NCI-H1417 (cell line): Measurements from ENCODE around the gene SETD7.

ENCODE experiments used
- DNase-seq, 3 experiments: peaks; one replicate each; lab custom pipeline; 2025; lab: John Stamatoyannopoulos, UW

The SETD7 gene

DNA sequence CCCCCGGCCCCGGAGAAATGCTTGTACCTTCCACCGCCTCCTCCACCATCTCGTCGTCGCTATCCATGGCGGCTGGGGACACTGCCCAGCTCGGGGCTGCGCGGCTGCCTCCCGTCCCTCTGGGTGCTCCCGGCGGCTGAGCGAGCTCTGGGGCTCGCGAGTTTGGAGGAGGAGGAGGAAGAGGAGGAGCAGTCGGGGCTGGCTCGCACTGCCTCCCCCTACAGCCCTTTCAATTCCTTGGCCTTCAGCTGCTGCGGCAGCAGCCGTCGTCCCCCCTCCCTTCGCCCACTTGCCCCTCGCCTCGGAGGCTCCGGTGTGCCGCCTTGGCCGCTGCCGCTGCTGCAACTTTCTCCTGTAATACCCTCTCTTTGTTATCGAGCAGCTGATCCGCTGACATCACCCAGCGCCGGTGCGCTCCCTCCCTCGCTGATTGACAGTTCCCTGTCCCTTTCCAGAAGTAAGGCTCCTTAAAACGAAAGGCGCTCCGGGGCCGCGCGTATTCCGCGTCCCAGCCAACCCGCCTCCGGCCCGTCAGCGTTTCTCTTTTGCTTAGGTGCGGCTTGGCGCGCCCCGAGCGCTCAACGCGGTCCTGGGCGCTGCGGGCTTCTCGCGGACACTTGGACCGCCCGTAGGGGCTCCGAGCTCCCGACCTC, at the start of gene SETD7:
TSS of gene SETD7 (minus strand) at position 149 of the 653 bp plus-strand sequence. CDS start at position 67, 82 bp downstream.
- DNase-seq: peak; percentile 37 to 85 (median 80)

DNA sequence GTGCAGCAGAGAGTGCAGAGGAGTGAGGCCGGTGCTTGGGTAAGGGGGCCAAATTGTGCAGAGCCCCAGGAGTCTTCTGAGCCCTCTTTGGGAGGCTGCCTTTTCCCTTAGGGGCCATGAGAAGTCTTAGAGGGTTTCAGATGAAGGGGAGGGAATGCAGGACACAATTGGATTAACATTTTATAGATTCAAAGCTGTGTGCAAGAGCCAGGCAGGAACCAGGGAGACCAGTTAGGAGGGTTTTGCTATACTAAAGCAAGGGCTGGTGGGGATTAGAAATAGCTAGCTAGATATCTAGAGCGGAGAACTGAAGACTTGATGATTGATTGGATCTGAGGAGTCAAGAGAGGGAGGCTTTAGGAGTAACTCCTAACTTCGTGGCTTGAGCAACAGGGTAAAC, 49.5 kb upstream of the SETD7 start:
- DNase-seq: no peak

DNA sequence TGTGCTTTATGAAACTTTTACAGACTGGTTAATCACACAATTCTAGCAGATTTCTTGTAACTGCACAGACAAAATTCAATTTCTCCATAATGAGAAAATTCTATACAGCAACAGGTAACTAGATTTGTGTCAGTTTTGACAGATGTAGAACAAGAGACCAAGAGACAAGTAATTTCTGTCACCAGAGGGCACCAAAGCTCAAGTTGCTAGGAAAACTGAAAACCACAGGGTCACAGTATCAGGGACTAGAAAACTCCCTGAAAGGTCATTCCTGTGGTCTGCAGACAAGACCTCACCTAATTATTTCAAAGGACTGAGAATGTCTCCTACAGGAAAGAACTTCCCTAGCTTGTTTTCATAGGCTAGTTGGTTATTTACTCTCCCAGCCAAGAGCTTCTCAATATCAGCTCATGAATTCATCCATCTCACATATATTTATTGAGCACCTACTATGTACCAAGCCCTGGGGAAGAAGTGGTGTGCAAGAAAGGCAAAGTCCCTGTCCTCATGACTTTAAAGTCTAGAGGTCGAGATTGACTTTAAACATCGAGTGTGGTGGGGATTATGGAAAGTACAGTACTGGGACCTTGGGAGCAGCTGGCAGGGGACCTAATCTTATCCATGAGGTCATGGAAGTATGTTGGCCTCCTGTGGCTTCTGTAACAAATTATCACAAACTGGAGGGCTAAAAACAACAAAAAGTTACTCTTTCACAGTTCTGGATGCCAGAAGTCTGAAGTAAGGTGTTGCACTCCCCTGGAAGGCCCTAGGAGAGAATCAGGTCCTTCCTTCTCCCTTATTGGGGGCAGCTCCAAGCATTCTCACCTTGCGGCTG, 47.8 kb upstream of the SETD7 start:
- peak; percentile 50 to 88 (median 67) for DNase-seq

DNA sequence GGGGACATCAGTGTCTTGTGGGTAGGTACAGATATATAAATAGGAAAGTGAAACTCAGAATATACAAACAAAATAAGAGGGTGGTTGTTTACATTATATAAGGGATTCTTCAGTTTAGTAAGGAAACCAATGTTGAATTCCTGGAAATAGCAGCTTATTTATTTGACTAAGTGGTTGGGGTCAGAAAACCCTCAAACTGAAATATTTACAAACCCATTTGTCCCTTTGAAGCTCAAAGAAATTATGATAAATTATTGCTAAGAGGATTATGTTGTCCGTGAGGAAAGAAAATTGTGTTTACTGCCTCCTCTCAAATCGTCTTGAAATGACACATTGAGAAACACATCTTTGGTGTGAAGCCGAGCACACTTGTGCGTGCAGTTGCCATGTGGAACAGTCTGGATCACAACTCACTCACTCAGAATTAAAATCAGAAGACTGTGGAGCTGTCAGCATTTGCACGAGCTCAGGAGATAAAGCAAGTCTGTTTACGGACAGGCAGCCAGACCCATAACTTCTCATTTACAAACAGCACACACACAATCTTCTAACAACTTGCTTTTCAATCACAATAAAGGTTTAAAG, 46.8 kb upstream of the SETD7 start:
- no peak for DNase-seq

DNA sequence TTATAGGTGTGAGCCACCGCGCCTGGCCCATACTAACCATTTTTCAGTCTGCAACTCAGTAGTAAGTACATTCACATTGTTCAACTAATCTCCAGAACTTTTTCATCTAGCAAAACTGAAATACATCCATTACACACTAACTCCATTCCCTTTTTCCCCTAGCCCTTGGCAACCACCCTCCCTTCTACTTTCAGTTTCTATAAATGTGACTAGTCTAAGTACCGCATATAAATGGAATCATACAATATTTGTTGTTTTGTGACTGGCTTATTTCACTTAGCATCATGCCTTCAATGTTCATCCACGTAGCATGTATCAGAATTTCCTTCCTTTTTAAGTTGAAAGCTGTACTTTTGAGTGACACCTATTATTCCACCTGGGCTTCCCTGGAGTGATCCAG, 44.6 kb upstream of the SETD7 start:
- DNase-seq: no peak

DNA sequence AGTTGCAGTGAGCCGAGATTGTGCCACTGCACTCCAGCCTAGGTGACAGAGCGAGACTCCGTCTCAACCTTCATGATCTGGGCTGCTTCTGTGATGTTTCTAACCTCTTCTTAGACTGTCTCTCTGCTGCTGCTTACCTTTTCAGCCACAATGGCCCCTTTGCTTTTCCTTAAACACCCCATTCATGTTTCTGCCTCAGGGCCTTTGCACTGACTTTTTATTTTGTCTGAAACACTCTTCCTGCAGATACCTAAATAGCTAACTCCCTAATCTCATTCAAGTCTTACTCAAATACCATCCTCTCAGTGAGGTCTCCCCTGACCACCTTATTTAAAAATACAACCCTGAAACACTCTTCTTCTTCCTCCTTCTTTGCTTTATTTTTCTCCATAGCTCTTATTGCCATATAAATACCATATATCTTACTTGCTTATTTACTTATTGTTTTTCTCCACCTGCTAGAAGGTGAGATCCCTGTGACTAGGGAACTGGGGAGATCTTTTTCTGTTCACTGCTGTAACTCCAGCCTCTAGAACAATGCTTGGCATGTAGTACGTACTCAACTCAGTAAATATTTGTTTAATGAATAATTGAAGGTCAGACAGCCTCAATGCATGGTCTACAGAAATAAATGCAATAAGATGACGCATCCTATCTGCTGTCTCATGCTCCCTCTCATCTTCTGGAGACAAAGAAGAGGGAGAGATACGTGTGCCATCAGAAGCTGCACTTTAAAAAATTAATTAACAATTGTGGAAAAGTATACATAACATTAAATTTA, 43.8 kb upstream of the SETD7 start:
- DNase-seq: peak in 1 of 3 experiments; percentile 50

DNA sequence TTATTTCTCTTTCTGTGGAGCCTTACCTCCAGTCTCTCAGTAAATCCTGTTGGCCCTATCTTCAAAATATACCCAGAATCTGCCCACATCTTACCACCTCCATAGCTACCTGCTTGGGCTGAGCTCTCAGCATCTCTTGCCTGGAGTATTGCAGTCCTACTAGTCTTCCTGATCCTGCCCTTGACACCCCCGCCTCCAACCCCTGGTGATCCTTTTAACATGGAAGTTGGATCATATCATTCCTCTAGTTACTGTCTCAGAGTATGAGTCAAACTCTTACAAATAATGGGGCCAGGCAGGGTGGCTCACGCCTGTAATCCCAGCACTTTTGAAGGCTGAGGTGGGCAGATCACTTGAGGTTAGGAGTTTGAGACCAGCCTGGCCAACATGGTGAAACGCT, 43.1 kb upstream of the SETD7 start:
- no peak for DNase-seq

DNA sequence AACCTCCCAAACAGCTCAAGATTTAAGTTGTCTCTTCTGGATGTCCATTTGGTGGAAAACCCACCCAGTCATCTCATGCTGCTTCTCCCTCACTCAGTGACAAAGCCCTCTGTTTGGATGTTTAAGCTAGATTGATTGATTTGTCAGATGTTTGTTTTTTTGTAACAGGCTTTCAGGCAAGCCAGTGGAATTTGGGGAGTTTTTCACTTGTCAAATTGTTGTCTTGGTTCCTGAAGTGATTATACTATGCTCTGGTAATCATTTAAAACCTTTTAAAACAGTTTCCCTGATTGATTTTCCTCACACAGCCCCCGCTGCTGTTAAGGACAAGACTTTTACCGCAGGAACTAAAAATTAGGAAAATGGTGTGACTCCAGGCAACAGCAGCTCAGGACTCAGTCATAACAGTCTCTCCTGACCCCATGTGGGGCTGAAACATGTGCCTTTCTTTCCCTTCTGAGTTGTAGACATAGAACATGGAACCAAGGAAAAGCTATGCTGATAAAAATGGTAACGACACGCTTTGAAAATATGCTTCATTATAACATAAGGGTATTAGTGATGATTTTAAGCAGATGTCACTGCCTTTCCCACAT, 40.8 kb upstream of the SETD7 start:
- DNase-seq: no peak

DNA sequence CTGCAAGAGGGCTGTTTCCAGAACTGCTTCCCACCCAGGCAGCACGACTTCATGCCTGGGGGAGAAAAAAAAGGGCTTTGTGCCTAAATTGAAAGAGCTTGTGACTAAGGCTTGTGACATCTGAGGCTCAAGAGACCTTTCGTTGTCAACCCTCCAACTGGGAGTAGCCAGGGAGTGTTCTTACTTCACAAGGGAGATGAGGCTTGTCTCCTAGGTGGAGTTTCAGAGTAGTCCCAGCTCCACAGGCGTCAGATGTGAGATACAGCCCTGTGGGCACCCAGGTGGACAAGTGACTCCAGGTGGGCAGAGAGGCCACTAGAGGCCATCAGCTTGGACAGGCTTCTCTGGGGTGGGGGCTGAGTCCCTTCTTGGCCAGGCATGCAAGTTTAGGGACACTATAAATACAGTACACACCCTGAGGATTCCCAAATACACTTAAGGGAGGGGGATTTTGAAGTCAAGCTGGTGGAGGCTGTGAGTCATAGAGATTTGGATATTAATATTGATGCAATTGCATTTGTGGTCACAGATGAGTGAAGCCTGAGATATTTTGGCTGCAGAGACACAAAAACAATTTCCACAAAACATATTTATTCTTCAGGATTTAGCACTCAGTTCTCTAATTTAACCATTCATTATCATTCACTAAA, 40.1 kb upstream of the SETD7 start:
- DNase-seq: no peak

DNA sequence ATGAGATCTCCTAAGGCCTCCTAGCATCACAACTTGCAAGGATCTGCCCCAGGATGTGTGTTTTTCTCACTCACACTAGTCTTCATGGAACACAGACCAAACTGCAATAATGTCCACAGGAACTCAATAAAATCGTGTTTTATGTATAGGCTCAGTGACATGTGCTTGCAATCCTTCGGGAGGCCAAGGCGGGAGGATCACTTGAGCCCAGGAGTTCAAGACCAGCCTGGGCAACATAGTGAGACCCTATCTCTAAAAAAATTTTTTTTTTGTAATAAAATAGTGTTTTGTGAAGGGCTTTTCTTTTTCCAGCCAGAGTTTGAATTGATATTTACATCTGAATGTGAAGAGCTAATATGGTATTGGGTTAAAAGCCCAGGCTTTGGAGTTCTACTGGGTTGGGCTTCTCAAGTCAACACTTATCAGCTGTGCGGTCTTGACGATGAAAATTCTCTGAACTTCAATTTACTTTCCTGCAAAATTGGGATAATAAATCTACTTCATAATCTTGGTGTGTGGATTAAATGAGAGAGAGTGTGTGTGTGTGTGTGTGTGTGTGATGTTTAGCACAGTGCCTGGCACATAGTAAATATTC, 38.7 kb upstream of the SETD7 start:
- no peak for DNase-seq

DNA sequence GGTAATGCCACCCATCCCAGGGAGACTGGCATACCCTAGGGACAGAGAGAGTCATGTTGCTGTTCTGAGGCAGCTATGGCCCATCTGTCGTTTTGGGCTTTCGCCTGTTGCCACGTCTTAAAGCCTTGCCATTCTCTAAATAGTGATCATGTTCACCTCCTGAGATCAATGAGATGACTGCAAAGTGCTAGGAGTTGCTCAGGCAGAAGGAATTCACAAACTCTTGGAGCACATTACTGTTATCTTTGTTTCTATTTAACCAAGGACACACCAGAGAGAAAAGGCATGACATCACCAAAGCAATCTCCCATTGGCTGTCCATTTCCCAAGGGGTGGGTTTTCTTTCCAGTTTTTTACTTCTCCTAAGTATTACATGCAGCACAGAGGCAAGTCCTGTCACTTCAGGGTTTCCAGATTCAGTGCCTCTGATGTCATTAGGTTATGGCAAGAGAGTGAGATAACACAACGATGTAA, 37.1 kb upstream of the SETD7 start:
- no peak for DNase-seq

DNA sequence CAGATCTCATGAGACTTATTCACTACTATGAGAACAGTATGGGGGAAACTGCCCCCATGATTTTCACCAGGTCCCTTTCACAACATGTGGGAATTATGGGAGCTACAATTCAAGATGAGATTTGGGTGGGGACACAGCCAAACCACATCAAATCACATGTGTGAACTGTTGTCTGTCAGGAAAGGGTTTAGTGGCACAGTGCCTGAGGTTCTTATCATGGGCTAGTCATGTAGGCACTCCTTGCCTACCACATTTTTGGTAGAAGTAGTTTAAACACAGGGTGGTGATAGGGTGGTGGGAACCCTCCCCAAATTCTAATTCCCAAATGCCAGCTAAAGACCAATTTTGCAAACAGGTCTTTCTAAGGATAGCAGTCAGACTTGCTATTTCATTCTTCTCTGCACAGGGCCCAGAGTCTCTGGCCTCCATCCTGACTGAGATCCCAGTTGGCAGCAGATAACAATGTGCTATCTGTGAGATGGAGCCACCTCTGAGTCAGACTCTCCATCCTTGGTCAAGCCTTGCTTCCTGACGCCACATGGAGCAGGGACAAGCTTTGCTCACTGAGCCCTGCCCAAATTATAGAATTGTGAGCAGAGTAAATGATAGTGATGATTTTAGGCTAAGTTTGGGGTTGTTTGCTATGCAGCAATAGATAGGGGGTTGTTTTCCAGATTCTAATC, 33.5 kb upstream of the SETD7 start:
- no peak for DNase-seq

DNA sequence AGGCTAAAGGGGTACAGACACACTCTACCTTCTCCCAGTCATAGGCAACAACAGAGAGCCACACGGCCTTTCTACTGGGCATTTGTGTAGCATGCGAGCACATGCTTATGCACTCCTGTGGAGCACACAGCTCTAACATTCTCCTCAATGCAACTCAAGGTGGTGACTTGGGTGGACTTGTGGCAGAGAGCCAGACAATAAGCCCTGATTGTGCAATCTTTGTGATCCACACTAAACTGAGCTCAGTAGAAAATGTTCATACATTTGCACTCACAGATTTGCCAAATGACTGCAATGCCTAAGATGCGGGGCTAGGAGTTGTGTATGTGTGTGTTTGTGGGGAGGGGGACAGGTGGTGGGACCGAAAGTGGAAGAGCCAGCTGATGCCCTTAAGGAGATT, 31.4 kb upstream of the SETD7 start:
- no peak for DNase-seq

DNA sequence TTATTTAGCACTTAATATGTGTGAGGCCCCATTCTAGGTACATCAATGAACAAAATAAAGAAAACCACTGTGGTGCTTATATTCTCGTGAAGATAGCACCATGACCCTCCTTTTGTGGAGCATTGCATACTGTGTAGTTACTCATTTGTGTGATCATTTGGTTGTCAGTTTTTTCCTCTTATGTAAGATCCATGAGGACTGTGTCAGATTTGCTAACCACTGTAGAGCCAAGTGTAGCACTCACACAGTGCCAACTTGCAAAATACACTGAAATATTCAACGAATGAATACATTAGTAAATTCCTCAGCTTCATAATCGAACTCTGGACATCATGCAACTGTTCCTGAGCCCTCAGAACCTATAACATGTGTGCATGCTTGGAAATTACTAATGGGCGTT, 29.5 kb upstream of the SETD7 start:
- no peak for DNase-seq

DNA sequence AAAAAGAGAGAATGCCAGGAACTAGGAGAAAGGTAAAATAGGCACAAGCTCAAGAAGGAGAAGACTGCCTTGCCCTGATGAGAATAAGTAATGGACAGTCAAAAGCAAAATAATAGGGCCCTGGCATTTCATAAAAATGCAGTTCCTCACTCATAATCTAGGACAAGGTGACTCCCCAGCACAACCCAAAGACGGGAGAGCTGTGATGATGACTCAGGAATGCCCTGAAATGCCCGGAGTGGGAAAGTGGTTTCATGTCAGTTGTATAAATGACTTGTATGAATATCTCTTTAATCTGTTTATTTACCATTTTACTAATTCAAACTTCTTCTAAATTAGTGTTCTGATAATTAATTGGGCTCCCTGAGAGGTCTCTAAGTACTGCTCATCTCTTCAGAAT, 28.8 kb upstream of the SETD7 start:
- no peak for DNase-seq

DNA sequence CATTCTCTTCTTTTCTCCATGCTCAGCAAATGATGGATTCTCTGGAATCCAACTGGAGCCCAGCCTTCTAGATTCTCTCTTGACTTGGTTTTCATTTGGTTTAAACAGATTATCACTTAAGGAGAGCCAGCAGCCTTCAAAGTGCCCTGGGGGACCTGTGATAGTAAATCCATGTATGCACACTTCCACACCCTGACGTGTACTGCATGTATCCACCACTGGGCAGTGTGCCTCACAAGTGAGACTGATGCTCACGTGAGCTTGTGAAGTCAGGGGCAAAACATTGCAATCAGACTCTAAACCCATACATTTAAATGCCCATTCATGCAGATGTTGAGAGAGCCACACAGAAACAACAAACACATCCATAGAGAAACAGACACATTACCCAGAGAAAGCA, 28.0 kb upstream of the SETD7 start:
- DNase-seq: no peak

DNA sequence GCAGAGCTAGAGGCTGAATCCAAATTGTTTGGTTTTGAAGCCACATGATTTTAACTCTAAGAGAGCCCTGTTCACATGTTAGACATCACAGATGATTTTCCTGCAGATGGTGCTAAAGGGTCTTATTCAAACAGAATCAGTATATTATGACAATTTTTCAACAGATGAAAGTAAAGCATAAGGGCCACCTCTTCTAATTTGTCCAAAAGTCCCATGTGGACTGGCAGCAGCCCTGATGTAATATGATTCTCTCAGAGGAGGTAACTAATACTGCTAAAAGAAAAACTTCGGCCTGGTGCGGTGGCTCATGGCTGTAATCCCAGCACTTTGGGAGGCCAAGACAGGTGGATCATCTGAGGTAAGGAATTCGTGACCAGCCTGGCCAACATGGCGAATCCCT, 26.0 kb upstream of the SETD7 start:
- no peak for DNase-seq

DNA sequence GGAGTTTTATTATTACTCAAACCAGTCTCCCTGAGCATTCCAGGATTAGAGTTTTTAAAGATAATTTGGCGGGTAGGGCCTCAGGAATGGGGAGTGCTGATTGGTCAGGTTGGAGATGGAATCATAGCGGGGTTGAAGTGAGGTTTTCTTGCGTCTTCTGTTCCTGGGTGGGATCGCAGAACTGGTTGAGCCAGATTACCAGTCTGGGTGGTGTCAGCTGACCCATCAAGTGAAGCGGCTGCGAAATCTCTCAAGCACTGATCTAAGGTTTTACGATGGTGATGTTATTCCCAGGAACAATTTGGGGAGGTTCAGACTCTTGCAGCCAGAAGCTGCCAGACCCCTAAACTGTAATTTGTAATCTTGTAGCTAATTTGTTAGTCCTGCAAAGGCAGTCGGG, 25.1 kb upstream of the SETD7 start:
- DNase-seq: no peak

DNA sequence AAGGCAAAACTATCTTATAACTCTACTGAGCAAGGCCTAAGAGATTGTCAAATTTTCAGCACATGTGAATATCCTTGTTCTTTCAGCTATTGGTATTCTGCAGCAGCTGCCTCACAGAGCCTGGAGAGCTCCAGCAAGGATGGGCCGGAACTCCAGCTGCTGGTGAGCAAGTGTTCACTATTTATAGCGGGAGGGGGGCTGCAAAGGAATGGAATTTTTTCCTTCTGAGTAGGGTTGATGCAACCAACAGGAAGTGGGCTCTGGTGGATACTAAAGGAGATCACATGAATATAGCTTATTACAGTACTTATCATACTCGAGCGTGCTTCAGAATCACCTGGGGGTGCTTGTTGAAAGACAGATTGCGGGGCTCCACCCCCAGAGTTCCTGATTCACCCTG, 20.2 kb upstream of the SETD7 start:
- no peak for DNase-seq

DNA sequence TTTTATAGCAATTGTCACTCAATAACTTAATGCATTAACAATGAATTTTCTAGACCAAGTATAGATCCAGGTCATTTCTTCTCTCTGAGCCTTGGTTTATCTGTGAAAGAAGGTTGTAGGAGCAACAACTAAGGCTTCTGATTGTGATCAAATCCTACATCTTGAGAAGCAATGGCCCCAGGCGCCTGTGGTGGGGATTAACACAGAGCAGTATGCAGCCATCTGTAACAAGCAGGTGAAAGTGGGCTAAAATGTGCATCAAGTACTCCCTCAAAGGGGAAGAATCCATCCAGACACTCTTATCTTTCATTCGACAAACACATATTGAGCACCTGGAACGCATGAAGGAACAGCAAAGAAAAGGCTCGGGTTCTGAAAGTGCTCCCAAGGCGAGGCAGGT, 19.1 kb upstream of the SETD7 start:
- peak in 1 of 3 experiments; percentile 49 for DNase-seq
